ENCODE data around the gene JADE2. TPM values are rescaled to one million over a fixed set of nuclear protein-coding genes. Genes with fewer than 3 reads are reported as not detected.
A peak's percentile ranks its signal among the peaks of the same experiment; 100 is the strongest.
"Not testable (repeated sequence)": the region's sequence is repeated elsewhere in the genome, so short reads cannot be mapped to it uniquely, and the experiment has no call there.

JADE2 gene
- polyA plus RNA-seq, 2 of the 4 experiments (the other 2 are of a cell fraction), result 24.0 to 27.1 TPM

DNA sequence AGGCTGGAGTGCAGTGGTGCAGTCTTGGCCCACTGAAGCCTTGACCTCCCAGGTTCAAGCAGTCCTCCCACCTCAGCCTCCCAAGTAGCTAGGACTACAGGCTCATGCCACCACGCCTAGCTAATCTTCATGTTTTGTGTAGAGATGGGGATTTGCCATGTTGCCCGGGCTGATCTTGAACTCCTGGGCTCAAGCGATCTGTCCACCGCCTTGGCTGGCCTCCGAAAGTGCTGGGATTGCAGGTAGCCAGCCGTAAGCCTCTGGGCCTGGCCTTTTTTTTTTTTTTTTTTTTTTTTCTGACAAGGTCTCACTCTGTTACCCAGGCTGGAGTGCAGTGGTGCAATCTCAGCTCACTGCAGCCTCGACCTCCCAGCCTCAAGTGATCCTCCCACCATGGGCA lies 27.2 kb downstream of the JADE2 start:
- CTCF ChIA-PET, result interaction anchor here (0.6 to 3.9 kb wide), 6 partner anchors 25 to 1000 kb away, joined by 3 to 29 read pairs (median 4); partner anchors contain the start of genes CDKN2AIPNL and JADE2
- POLR2A ChIA-PET; H3K4me3 ChIP-seq; FAIRE-seq; H3K9me3 ChIP-seq; DNase-seq (ENCODE audit: low read depth in 1 of 2, low spot score in 1 of 2); ATAC-seq: not testable (repeated sequence)
- 75% methylated on average over 7 of the region's 7 CpGs for WGBS (ENCODE audit: missing lambda C conversion rate)
- Histone ChIP-seq H3K4me2 (peak overlapping the region; percentile 37), H3K27ac (peak overlapping the region; percentile 23 to 88; a peak in 5 of 6 replicates), H3K4me1 (peaks cover 84% of the 10 kb centered on the region)
- peak; percentile 12; the same call in 1 of the 2 replicates for TF ChIP-seq JUNB (IDR thresholded peaks at IDR 0.05)

GRCh38 chr5:134553821-134554267 lies 28.4 kb downstream of the JADE2 start:
- Histone ChIP-seq H3K4me2 (peak overlapping the region; percentile 63), H3K4me1 (peaks cover 78% of the 10 kb centered on the region), H3K9me3 (no peaks in the 10 kb centered on the region), H3K27ac (peak overlapping the region; percentile 56 to 88), H3K4me3 (no peak overlapping the region)
- POLR2A ChIA-PET, result interaction anchor here (1.0 to 1.9 kb wide), 2 partner anchors 26 to 28 kb away, joined by 5 to 7 read pairs; no protein-coding TSS in a partner anchor
- CTCF ChIA-PET, result interaction anchor here (0.8 to 3.9 kb wide), 3 partner anchors 13 to 143 kb away, joined by 3 to 29 read pairs (median 4); partner anchors contain the start of genes CDKN2AIPNL and JADE2
- WGBS (ENCODE audit: missing lambda C conversion rate), result 78% methylated on average over 6 of the region's 6 CpGs
- ATAC-seq (no peak; a peak in 1 of 6 replicates), FAIRE-seq (no peak), DNase-seq (ENCODE audit: low read depth in 1 of 2, low spot score in 1 of 2) (no peak)
- TF ChIP-seq, protein P1, sequence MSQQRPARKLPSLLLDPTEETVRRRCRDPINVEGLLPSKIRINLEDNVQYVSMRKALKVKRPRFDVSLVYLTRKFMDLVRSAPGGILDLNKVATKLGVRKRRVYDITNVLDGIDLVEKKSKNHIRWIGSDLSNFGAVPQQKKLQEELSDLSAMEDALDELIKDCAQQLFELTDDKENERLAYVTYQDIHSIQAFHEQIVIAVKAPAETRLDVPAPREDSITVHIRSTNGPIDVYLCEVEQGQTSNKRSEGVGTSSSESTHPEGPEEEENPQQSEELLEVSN (IDR thresholded peaks at IDR 0.05; ENCODE audit: borderline replicate concordance, low read depth), result no peak
- TF ChIP-seq, protein P2, sequence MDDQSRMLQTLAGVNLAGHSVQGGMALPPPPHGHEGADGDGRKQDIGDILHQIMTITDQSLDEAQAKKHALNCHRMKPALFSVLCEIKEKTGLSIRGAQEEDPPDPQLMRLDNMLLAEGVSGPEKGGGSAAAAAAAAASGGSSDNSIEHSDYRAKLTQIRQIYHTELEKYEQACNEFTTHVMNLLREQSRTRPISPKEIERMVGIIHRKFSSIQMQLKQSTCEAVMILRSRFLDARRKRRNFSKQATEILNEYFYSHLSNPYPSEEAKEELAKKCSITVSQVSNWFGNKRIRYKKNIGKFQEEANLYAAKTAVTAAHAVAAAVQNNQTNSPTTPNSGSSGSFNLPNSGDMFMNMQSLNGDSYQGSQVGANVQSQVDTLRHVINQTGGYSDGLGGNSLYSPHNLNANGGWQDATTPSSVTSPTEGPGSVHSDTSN (IDR thresholded peaks at IDR 0.05), result no peak
- TF ChIP-seq HOXA7 (CRISPR knock-in tag; IDR thresholded peaks at IDR 0.05) (no peak), CBX8 (IDR thresholded peaks at IDR 0.05) (no peak), RNF2 (IDR thresholded peaks at IDR 0.05; ENCODE audit: borderline replicate concordance, low read depth) (no peak), RFX5 (IDR thresholded peaks at IDR 0.05) (no peak), CTCF (IDR thresholded peaks at IDR 0.05) (no peak), EHF (CRISPR knock-in tag; IDR thresholded peaks at IDR 0.05) (no peak), KDM5A (IDR thresholded peaks at IDR 0.05) (no peak), TP53 (CRISPR knock-in tag; IDR thresholded peaks at IDR 0.05) (no peak), JUN (IDR thresholded peaks at IDR 0.05) (no peak), EP300 (IDR thresholded peaks at IDR 0.05) (no peak), RARB (CRISPR knock-in tag; IDR thresholded peaks at IDR 0.05) (no peak)
- TF ChIP-seq, protein P3, sequence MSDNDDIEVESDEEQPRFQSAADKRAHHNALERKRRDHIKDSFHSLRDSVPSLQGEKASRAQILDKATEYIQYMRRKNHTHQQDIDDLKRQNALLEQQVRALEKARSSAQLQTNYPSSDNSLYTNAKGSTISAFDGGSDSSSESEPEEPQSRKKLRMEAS (IDR thresholded peaks at IDR 0.05), result no peak

DNA sequence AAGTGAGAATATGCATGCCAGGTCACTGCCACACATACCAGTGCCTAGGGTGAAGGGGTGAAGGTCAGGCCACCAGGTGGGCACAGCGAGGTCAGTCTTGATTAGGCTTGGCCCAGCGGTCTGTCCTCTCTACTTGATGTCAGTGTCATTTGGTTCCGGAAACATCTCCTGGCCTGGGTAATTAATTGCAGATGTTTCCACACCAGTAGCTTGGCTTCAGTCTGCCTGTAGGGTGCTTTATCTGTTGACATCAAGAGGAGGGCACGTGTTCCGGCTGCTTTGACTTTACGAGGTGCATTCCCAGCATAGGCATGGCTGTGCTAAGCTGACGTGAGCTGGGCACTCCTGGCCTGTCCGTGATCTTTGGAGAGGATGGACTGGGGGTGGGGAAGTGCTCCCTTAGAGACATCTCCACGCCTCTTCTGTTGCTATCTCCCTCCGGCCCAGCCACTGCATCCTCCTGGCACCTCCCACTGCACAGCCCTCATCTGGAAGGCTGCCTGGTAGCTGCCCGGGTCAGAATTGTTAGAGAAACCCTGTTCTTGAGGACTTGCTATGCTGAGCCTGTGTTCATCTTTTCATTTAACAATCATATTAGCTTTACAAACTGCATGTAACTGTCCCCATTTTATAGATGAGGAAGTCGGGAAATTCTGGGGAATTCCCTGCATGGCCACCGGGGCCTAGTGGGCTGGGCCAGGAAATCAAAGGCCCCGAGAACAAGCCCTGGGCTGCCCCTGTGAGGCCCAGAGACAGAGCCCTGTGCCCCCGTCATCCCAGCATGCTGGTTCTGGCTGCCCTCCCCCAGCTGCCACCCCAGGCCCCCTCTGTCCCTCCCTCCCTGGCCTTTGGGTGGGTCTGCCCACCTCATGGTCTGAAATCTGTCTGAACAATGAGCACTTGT lies 29.1 kb downstream of the JADE2 start:
- H3K4me3 ChIP-seq, result no peak overlapping the region
- CTCF ChIA-PET, result interaction anchor here (0.5 to 3.9 kb wide), 15 partner anchors 8 to 252 kb away, joined by 3 to 29 read pairs (median 3); partner anchors contain the start of genes CDKN2AIPNL and JADE2
- FAIRE-seq (peak; percentile 77), ATAC-seq (peak; percentile 82 to 86), DNase-seq (ENCODE audit: low read depth in 1 of 2, low spot score in 1 of 2) (peak; percentile 85 to 96)
- POLR2A ChIA-PET, result interaction anchor here (1.0 to 1.9 kb wide), 3 partner anchors 27 to 88 kb away, joined by 5 to 7 read pairs (median 5); no protein-coding TSS in a partner anchor
- peak overlapping the region; percentile 79 to 88 for H3K27ac ChIP-seq
- no peaks in the 10 kb centered on the region for H3K9me3 ChIP-seq
- H3K4me2 ChIP-seq, result peak overlapping the region; percentile 63
- WGBS (ENCODE audit: missing lambda C conversion rate), result 18% methylated on average over 13 of the region's 15 CpGs
- H3K4me1 ChIP-seq, result peaks cover 74% of the 10 kb centered on the region
- TF ChIP-seq, protein P1 (IDR thresholded peaks at IDR 0.05; ENCODE audit: borderline replicate concordance, low read depth), result peak; percentile 86; the same call in 1 of the 2 replicates
- TF ChIP-seq JUNB (IDR thresholded peaks at IDR 0.05) (peak; percentile 12; the same call in 1 of the 2 replicates), JUN (IDR thresholded peaks at IDR 0.05) (peak; percentile 27 to 29; a peak in 1 of 5 replicates), BCL3 (IDR thresholded peaks at IDR 0.05) (no peak), MYC (IDR thresholded peaks at IDR 0.05; ENCODE audit: borderline replicate concordance, low read length) (peak; percentile 48; the same call in 1 of the 2 replicates), FOSB (CRISPR knock-in tag; IDR thresholded peaks at IDR 0.05) (no peak), BHLHE40 (IDR thresholded peaks at IDR 0.05; ENCODE audit: low read depth, low read length) (peak; percentile 94), EP300 (IDR thresholded peaks at IDR 0.05) (peak in 1 of 2 experiments; percentile 50; a peak in 1 of 5 replicates), KDM1A (IDR thresholded peaks at IDR 0.05; ENCODE audit: low read depth) (0 out of 2 replicates have a peak, but pooled peaks have one; percentile 27), GATA3 (IDR thresholded peaks at IDR 0.05; ENCODE audit: borderline replicate concordance) (peak; percentile 95), ESRRA (IDR thresholded peaks at IDR 0.05; ENCODE audit: borderline replicate concordance, low read length) (0 out of 2 replicates have a peak, but pooled peaks have one; percentile 28)
- TF ChIP-seq, protein P4, sequence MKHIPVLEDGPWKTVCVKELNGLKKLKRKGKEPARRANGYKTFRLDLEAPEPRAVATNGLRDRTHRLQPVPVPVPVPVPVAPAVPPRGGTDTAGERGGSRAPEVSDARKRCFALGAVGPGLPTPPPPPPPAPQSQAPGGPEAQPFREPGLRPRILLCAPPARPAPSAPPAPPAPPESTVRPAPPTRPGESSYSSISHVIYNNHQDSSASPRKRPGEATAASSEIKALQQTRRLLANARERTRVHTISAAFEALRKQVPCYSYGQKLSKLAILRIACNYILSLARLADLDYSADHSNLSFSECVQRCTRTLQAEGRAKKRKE (CRISPR knock-in tag; IDR thresholded peaks at IDR 0.05; ENCODE audit: low read depth), result no peak

Data from A549 (cell line).